Fibroblast of pulmonary artery (primary cell): ENCODE results near the gene RASD2.
A peak's percentile ranks its signal among the peaks of the same experiment; 100 is the strongest.

Experiments
- DNase-seq: peaks from one replicate; pipeline ENCODE4 v3.0.0-alpha.2; 2010; ENCODE audit warnings: low read depth
- H3K4me3 ChIP-seq: replicated peaks from 2 replicates; pipeline ENCODE4 v1.5.1; 2011; ENCODE audit warnings: low read depth, mild to moderate bottlenecking, control low read depth, low read length, moderate library complexity
- TF ChIP-seq, protein P1 (sequence below): IDR thresholded peaks from 2 replicates; pipeline ENCODE4 v1.5.1; 2011; ENCODE audit warnings: mild to moderate bottlenecking, control low read depth, low read length, inconsistent platforms; ENCODE audit errors: missing control alignments

Gene RASD2

DNA sequence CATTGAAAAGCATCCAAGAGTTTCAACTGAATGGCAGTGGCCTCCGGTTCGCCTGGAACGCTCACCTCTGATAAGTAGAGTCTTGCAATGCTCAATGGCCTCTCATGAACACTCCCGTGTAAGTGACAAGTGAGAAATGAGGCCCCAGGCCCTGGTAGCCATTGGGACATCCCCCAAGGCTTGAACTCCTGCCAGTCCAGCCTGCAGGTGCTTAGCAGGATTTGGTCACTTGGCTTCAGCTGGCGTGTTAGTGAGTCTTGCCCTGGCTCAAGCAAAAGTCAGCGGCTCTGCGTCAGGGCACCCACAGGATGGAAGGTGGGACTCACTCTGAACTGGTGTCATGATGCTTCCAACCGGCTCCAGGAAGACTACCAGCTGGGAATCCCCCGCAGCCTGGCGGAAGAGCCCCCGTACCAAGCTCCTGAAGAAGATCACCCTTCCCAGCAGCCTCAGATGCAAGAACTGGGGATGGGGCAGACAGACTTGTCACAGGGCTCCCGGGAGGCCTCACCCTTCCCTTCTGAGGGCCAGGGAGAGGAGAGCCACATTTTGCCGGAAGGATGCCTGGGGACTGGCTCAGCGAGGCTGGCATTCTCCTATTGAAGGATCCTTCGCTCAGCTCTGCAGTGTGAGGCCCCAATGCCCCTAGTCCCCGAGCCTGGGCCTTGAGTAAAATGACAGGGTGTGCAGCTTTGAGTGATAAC is 57.2 kb downstream of the RASD2 start:
- no peak for DNase-seq
- TF ChIP-seq, protein P1, sequence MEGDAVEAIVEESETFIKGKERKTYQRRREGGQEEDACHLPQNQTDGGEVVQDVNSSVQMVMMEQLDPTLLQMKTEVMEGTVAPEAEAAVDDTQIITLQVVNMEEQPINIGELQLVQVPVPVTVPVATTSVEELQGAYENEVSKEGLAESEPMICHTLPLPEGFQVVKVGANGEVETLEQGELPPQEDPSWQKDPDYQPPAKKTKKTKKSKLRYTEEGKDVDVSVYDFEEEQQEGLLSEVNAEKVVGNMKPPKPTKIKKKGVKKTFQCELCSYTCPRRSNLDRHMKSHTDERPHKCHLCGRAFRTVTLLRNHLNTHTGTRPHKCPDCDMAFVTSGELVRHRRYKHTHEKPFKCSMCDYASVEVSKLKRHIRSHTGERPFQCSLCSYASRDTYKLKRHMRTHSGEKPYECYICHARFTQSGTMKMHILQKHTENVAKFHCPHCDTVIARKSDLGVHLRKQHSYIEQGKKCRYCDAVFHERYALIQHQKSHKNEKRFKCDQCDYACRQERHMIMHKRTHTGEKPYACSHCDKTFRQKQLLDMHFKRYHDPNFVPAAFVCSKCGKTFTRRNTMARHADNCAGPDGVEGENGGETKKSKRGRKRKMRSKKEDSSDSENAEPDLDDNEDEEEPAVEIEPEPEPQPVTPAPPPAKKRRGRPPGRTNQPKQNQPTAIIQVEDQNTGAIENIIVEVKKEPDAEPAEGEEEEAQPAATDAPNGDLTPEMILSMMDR, result no peak
- H3K4me3 ChIP-seq, result no peak overlapping the region

GRCh38 chr22:35598396-35598710 is 57.7 kb downstream of the RASD2 start:
- TF ChIP-seq, protein P1, result no peak
- no peak overlapping the region for H3K4me3 ChIP-seq
- DNase-seq, result no peak

DNA sequence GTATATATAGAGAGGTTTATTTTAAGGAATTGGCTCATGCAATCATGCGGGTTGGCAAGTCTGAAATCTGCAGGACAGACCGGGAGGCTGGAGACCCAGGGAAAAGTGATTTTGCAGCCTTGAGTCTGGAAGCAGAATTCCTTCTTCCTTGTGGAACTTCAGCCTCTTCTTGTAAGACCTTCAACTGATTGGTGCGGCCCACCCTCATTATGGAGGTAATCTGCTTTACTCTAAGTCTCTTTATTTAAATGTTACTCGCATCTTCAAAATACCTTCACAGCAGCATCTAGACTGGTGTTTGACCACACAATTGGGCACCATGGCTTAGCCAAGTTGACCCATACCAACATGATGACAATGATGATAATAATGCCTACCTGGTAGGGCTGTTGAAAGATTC is 58.7 kb downstream of the RASD2 start:
- DNase-seq, result no peak
- H3K4me3 ChIP-seq, result no peak overlapping the region
- TF ChIP-seq, protein P1, result no peak

GRCh38 chr22:35600476-35600875 is 59.8 kb downstream of the RASD2 start:
- TF ChIP-seq, protein P1, result no peak
- DNase-seq, result no peak
- no peak overlapping the region for H3K4me3 ChIP-seq

DNA sequence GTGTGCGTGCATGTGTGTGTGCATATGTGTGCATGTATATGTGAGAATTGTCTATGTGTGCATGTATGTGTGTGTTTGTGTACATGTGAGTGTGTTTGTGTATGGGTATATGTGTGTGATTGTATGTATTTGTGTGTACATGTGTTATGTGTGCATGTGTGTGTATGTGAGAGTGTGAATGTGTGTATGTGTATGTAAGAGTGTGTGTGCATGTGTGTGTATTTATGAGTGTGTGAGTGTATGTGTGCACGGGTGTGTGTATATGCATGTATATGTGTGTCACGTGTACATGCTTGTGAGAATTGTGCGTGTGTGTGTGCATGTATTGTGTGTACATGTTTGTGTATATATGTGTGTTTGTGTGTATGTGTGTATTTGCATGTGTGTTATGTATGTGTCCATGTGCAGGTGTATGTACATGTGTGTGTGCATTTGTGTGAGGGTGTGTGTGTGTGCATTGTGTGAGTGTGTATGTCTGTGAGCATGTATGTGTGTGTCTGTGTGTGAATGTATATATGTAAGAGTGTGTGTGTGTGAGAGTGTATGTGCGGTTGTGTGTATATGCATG is 60.5 kb downstream of the RASD2 start:
- TF ChIP-seq, protein P1, result no peak
- no peak for DNase-seq

GRCh38 chr22:35601743-35602615 is 61.3 kb downstream of the RASD2 start:
- DNase-seq, result peak; percentile 54
- no peak overlapping the region for H3K4me3 ChIP-seq
- TF ChIP-seq, protein P1, result no peak

More for the DNA sequence above, 60.5 kb downstream of the RASD2 start:
- H3K4me3 ChIP-seq, result no peak overlapping the region
